ENCODE results near the gene PEX26.

Gene PEX26

GRCh38 chr22:18110954-18111758 lies 33.4 kb downstream of the PEX26 start:
- no peak overlapping the region for H2AK5ac ChIP-seq (ENCODE audit: low read length, severe bottlenecking)
- 44% methylated on average over 36 of the region's 39 CpGs for WGBS
- H2BK120ac ChIP-seq (ENCODE audit: low read depth, low read length) = no peak overlapping the region
- peak overlapping the region; percentile 57 for H3K9ac ChIP-seq (ENCODE audit: low read length)
- no peak overlapping the region for H4K8ac ChIP-seq (ENCODE audit: low read length)
- H2BK12ac ChIP-seq (ENCODE audit: low read length in 2 of 2) = no peak overlapping the region
- no peak overlapping the region for H2BK5ac ChIP-seq (ENCODE audit: low read depth, low read length, poor library complexity, severe bottlenecking)
- H3K4me2 ChIP-seq (ENCODE audit: low read length, poor library complexity, severe bottlenecking) = peak overlapping the region; percentile 87
- no peak overlapping the region for H3K23ac ChIP-seq (ENCODE audit: low read length in 2 of 2)
- DNase-seq = no peak
- no peak overlapping the region for H3K27ac ChIP-seq (ENCODE audit: low read length, poor library complexity, severe bottlenecking)
- no peaks in the 10 kb centered on the region for H3K79me1 ChIP-seq (replicated peaks; ENCODE audit: low read length, poor library complexity, severe bottlenecking)
- no peak overlapping the region for H3K4ac ChIP-seq (ENCODE audit: low read depth in 1 of 2, low read length in 2 of 2)
- no peaks in the 10 kb centered on the region for H3K9me3 ChIP-seq (ENCODE audit: control insufficient read depth, low read length)
- H3K14ac ChIP-seq (ENCODE audit: low read length in 2 of 2) = no peak overlapping the region
- no peak overlapping the region for H4K91ac ChIP-seq (ENCODE audit: low read length)
- no peaks in the 10 kb centered on the region for H3K36me3 ChIP-seq (ENCODE audit: control insufficient read depth in 1 of 2, insufficient read depth in 2 of 2, low read depth in 1 of 2, low read length in 2 of 2)
- H2AFZ ChIP-seq (ENCODE audit: low read depth, low read length) = no peak overlapping the region
- no peak overlapping the region for H2BK15ac ChIP-seq (ENCODE audit: low read depth, poor library complexity, severe bottlenecking)
- peak overlapping the region; percentile 41 to 68 for H3K4me3 ChIP-seq (ENCODE audit: insufficient read depth in 1 of 2, low read depth in 1 of 2, low read length in 2 of 2)
- peaks cover 29 to 40% of the 10 kb centered on the region in 2 experiments for H3K27me3 ChIP-seq (ENCODE audit: control insufficient read depth in 1 of 2, insufficient read depth in 1 of 2, low read length in 2 of 2)
- H3K18ac ChIP-seq (ENCODE audit: low read depth in 1 of 2, low read length in 2 of 2) = peak overlapping the region in 1 of 2 experiments; percentile 23
- H3K4me1 ChIP-seq (ENCODE audit: control insufficient read depth, insufficient read depth, low read depth, low read length) = peaks cover 18% of the 10 kb centered on the region

- Histone ChIP-seq H3K14ac (ENCODE audit: low read length in 2 of 2) (no peak overlapping the region), H3K4me3 (ENCODE audit: insufficient read depth in 1 of 2, low read depth in 1 of 2, low read length in 2 of 2) (no peak overlapping the region), H3K27me3 (ENCODE audit: control insufficient read depth in 1 of 2, insufficient read depth in 1 of 2, low read length in 2 of 2) (peaks cover 29 to 40% of the 10 kb centered on the region in 2 experiments), H2BK5ac (ENCODE audit: low read depth, low read length, poor library complexity, severe bottlenecking) (no peak overlapping the region), H3K23ac (ENCODE audit: low read length in 2 of 2) (no peak overlapping the region), H3K9me3 (ENCODE audit: control insufficient read depth, low read length) (no peaks in the 10 kb centered on the region), H3K4me2 (ENCODE audit: low read length, poor library complexity, severe bottlenecking) (no peak overlapping the region), H2BK12ac (ENCODE audit: low read length in 2 of 2) (no peak overlapping the region), H4K8ac (ENCODE audit: low read length) (no peak overlapping the region), H3K36me3 (ENCODE audit: control insufficient read depth in 1 of 2, insufficient read depth in 2 of 2, low read depth in 1 of 2, low read length in 2 of 2) (no peaks in the 10 kb centered on the region), H2BK15ac (ENCODE audit: low read depth, poor library complexity, severe bottlenecking) (no peak overlapping the region), H2BK120ac (ENCODE audit: low read depth, low read length) (no peak overlapping the region), H3K27ac (ENCODE audit: low read length, poor library complexity, severe bottlenecking) (no peak overlapping the region), H3K18ac (ENCODE audit: low read depth in 1 of 2, low read length in 2 of 2) (no peak overlapping the region), H3K4ac (ENCODE audit: low read depth in 1 of 2, low read length in 2 of 2) (no peak overlapping the region), H2AFZ (ENCODE audit: low read depth, low read length) (no peak overlapping the region), H3K9ac (ENCODE audit: low read length) (no peak overlapping the region), H3K79me1 (replicated peaks; ENCODE audit: low read length, poor library complexity, severe bottlenecking) (no peaks in the 10 kb centered on the region), H3K4me1 (ENCODE audit: control insufficient read depth, insufficient read depth, low read depth, low read length) (peaks cover 18% of the 10 kb centered on the region), H4K91ac (ENCODE audit: low read length) (no peak overlapping the region), H2AK5ac (ENCODE audit: low read length, severe bottlenecking) (no peak overlapping the region)
- no peak for DNase-seq
- 91% methylated on average over 9 of the region's 12 CpGs for WGBS
Measured at GRCh38 chr22:18111759-18112330, 34.1 kb downstream of the PEX26 start.

GRCh38 chr22:18112440-18112839 lies 34.6 kb downstream of the PEX26 start:
- Histone ChIP-seq H3K14ac (ENCODE audit: low read length in 2 of 2) (no peak overlapping the region), H2AFZ (ENCODE audit: low read depth, low read length) (no peak overlapping the region), H3K4me3 (ENCODE audit: insufficient read depth in 1 of 2, low read depth in 1 of 2, low read length in 2 of 2) (no peak overlapping the region), H2BK15ac (ENCODE audit: low read depth, poor library complexity, severe bottlenecking) (no peak overlapping the region), H3K27me3 (ENCODE audit: control insufficient read depth in 1 of 2, insufficient read depth in 1 of 2, low read length in 2 of 2) (peaks cover 29 to 40% of the 10 kb centered on the region in 2 experiments), H3K4me1 (ENCODE audit: control insufficient read depth, insufficient read depth, low read depth, low read length) (peaks cover 18% of the 10 kb centered on the region), H3K27ac (ENCODE audit: low read length, poor library complexity, severe bottlenecking) (no peak overlapping the region), H3K18ac (ENCODE audit: low read depth in 1 of 2, low read length in 2 of 2) (no peak overlapping the region), H3K4ac (ENCODE audit: low read depth in 1 of 2, low read length in 2 of 2) (no peak overlapping the region), H3K9ac (ENCODE audit: low read length) (no peak overlapping the region), H2BK12ac (ENCODE audit: low read length in 2 of 2) (no peak overlapping the region), H2BK5ac (ENCODE audit: low read depth, low read length, poor library complexity, severe bottlenecking) (no peak overlapping the region), H3K9me3 (ENCODE audit: control insufficient read depth, low read length) (no peaks in the 10 kb centered on the region), H3K79me1 (replicated peaks; ENCODE audit: low read length, poor library complexity, severe bottlenecking) (no peaks in the 10 kb centered on the region), H3K23ac (ENCODE audit: low read length in 2 of 2) (no peak overlapping the region), H2AK5ac (ENCODE audit: low read length, severe bottlenecking) (no peak overlapping the region), H3K36me3 (ENCODE audit: control insufficient read depth in 1 of 2, insufficient read depth in 2 of 2, low read depth in 1 of 2, low read length in 2 of 2) (no peaks in the 10 kb centered on the region), H2BK120ac (ENCODE audit: low read depth, low read length) (no peak overlapping the region), H4K8ac (ENCODE audit: low read length) (no peak overlapping the region), H4K91ac (ENCODE audit: low read length) (no peak overlapping the region), H3K4me2 (ENCODE audit: low read length, poor library complexity, severe bottlenecking) (no peak overlapping the region)
- WGBS = 68% methylated on average over 3 of the region's 6 CpGs
- DNase-seq = no peak

- no peak overlapping the region for H2AFZ ChIP-seq (ENCODE audit: low read depth, low read length)
- peaks cover 30 to 44% of the 10 kb centered on the region in 2 experiments for H3K27me3 ChIP-seq (ENCODE audit: control insufficient read depth in 1 of 2, insufficient read depth in 1 of 2, low read length in 2 of 2)
- H2BK15ac ChIP-seq (ENCODE audit: low read depth, poor library complexity, severe bottlenecking) = peak overlapping the region; percentile 49
- H3K9ac ChIP-seq (ENCODE audit: low read length) = no peak overlapping the region
- H3K18ac ChIP-seq (ENCODE audit: low read depth in 1 of 2, low read length in 2 of 2) = no peak overlapping the region
- H3K27ac ChIP-seq (ENCODE audit: low read length, poor library complexity, severe bottlenecking) = no peak overlapping the region
- no peak overlapping the region for H2BK120ac ChIP-seq (ENCODE audit: low read depth, low read length)
- no peak overlapping the region for H3K4me2 ChIP-seq (ENCODE audit: low read length, poor library complexity, severe bottlenecking)
- no peak overlapping the region for H2AK5ac ChIP-seq (ENCODE audit: low read length, severe bottlenecking)
- no peaks in the 10 kb centered on the region for H3K79me1 ChIP-seq (replicated peaks; ENCODE audit: low read length, poor library complexity, severe bottlenecking)
- no peak overlapping the region for H2BK12ac ChIP-seq (ENCODE audit: low read length in 2 of 2)
- H3K9me3 ChIP-seq (ENCODE audit: control insufficient read depth, low read length) = no peaks in the 10 kb centered on the region
- H3K23ac ChIP-seq (ENCODE audit: low read length in 2 of 2) = no peak overlapping the region
- DNase-seq = no peak
- no peak overlapping the region for H4K91ac ChIP-seq (ENCODE audit: low read length)
- no peak overlapping the region for H3K4me3 ChIP-seq (ENCODE audit: insufficient read depth in 1 of 2, low read depth in 1 of 2, low read length in 2 of 2)
- WGBS = 80% methylated on average over 11 of the region's 11 CpGs
- peaks cover 18% of the 10 kb centered on the region for H3K4me1 ChIP-seq (ENCODE audit: control insufficient read depth, insufficient read depth, low read depth, low read length)
- H3K36me3 ChIP-seq (ENCODE audit: control insufficient read depth in 1 of 2, insufficient read depth in 2 of 2, low read depth in 1 of 2, low read length in 2 of 2) = no peaks in the 10 kb centered on the region
- no peak overlapping the region for H4K8ac ChIP-seq (ENCODE audit: low read length)
- H3K14ac ChIP-seq (ENCODE audit: low read length in 2 of 2) = no peak overlapping the region
- H2BK5ac ChIP-seq (ENCODE audit: low read depth, low read length, poor library complexity, severe bottlenecking) = no peak overlapping the region
- H3K4ac ChIP-seq (ENCODE audit: low read depth in 1 of 2, low read length in 2 of 2) = no peak overlapping the region
Measured at GRCh38 chr22:18113680-18114394, 36.0 kb downstream of the PEX26 start.

Measured in mesenchymal stem cell (in vitro differentiated cells and primary cell).